ENCODE data around the gene NDOR1.

DNA sequence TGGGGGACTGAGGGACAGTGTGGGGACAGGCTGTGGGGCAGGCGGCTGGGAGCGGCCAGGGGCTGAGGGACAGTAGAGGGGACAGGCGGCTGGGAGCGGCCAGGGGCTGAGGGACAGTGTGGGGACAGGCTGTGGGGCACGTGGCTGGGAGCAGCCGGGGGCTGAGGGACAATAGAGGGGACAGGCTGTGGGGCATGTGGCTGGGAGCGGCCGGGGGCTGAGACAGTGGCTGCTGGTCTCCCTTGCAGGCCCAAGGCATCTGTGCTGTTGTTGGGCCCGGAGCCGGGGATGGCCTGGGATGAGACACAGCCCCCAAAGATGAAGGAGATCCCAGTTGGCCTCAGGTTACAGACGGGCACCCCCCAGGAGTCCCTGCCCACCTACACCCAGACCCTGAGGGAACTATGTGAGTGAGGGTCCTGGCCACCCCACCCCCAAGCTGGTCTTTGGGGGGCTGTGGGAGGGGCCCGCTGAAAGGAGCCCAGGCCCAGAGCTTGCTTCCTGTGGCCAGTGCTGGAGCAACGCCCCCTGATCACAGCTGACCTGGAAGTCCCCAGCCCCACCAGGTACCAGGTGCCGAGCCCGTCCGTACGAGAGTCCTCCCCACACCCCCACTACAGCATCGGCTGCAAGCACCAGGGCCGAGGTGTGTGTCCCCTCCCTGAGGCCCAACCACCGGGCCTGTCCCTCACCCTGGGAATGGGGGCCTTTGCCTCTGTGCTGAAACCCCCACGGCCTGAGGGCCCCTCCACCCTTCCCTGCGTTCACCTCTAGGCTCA, 46.2 kb downstream of the NDOR1 start:
- TF ChIP-seq, protein P1, sequence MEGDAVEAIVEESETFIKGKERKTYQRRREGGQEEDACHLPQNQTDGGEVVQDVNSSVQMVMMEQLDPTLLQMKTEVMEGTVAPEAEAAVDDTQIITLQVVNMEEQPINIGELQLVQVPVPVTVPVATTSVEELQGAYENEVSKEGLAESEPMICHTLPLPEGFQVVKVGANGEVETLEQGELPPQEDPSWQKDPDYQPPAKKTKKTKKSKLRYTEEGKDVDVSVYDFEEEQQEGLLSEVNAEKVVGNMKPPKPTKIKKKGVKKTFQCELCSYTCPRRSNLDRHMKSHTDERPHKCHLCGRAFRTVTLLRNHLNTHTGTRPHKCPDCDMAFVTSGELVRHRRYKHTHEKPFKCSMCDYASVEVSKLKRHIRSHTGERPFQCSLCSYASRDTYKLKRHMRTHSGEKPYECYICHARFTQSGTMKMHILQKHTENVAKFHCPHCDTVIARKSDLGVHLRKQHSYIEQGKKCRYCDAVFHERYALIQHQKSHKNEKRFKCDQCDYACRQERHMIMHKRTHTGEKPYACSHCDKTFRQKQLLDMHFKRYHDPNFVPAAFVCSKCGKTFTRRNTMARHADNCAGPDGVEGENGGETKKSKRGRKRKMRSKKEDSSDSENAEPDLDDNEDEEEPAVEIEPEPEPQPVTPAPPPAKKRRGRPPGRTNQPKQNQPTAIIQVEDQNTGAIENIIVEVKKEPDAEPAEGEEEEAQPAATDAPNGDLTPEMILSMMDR (IDR thresholded peaks at IDR 0.05; ENCODE audit: low read depth, low read length), result no peak
- no peak for TF ChIP-seq EZH2phosphoT487 (IDR thresholded peaks at IDR 0.05; ENCODE audit: low read depth)
